Testis (tissue), 3 donors: ENCODE data around the gene GNA14. TPM values are rescaled to one million over a fixed set of nuclear protein-coding genes. Genes with fewer than 3 reads are reported as not detected.

Experiments used
- DNase-seq: peaks from one replicate; pipeline ENCODE4 v3.0.0-alpha.2; 2019
- H3K27ac ChIP-seq, 2 donors: fragments of 200-600 bp; sonication (generic); one replicate each; pipeline ENCODE4 v1.5.1; 2019
- H3K27me3 ChIP-seq: fragments of 200-600 bp; sonication (generic); one replicate; pipeline ENCODE4 v1.5.1; 2019
- H3K36me3 ChIP-seq: fragments of 200-600 bp; sonication (generic); one replicate; pipeline ENCODE4 v1.5.1; 2017; ENCODE audit warnings: low read depth; ENCODE audit errors: missing control alignments
- H3K4me1 ChIP-seq: fragments of 200-600 bp; sonication (generic); one replicate; pipeline ENCODE4 v1.5.1; 2019
- H3K4me3 ChIP-seq, 2 donors: fragments of 200-600 bp; sonication (generic); one replicate each; pipeline ENCODE4 v1.5.1; 2017 to 2019
- H3K9me3 ChIP-seq: fragments of 200-600 bp; sonication (generic); one replicate; pipeline ENCODE4 v1.5.1; 2017
- POLR2A ChIP-seq: fragments of 450-650 bp; IDR thresholded peaks from one replicate; pipeline ENCODE4 v1.6.1; 2017; ENCODE audit warnings: antibody characterized with exemption, mild to moderate bottlenecking, moderate library complexity
- WGBS, 2 donors: methylation state at CpG; one replicate each; pipeline ENCODE4 v1.1.5; 2018; 5-methylcytosine and 5-hydroxymethylcytosine counted together
- intact Hi-C: fragments of 100-400 bp; cut with DNase I; formaldehyde crosslinking; loops from one replicate; pipeline ENCODE4 v1.15.1; 2023; ENCODE audit warnings: low total_unique reads
- polyA plus RNA-seq: library from polyadenylated mRNA; stranded (reverse); fragments of 350-450 nt; fragmentation: Illumina TruSeq; extraction: RNeasy Lipid Tissue Mini Kit (QIAGEN cat#74804); gene quantifications from one replicate; pipeline ENCODE4 v1.2.3, GENCODE V29; 2014; ENCODE audit warnings: low read depth, low replicate concordance; ENCODE audit not compliant: insufficient read depth
- total RNA-seq, 2 donors: library from RNA; depleted of rRNA; stranded (reverse); fragments of >200 nt; gene quantifications; one replicate each; pipeline ENCODE4 v1.2.3, GENCODE V29; 2016
- TF ChIP-seq, protein P1 (sequence below), 3 experiments: fragments of 450-650 bp in 2 of 3; fragments of 200-600 bp in 1 of 3; sonication (generic) in 1 of 3; IDR thresholded peaks; one replicate each; pipeline ENCODE4 v1.5.1; 2016 to 2019; ENCODE audit warnings: antibody characterized with exemption in 3 of 3, mild to moderate bottlenecking in 2 of 3, moderate library complexity in 1 of 3

The GNA14 gene
- total and polyA plus RNA-seq, 3 donors from 2014 or later, result 3.1 to 4.4 (median 4.3) TPM

DNA sequence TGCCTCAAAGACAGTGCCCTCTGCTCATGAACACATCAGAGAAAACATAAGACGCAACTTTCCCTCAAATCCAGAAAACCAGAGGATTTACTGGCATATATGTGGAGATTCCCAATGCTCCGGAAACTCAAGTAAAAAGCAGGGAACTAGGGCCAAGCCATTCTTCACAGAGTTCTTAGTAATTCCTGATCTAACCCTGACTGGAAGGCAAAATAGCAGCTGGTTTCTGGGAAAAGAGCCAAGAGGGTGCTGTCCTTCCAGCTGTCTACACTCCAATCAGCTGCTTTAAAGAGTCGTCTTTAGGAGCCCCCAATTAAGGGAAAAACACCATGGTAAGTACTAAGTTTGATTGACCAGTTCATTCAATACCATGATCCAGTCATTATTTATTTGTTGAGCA is 49.6 kb downstream of the GNA14 start:
- intact Hi-C loops, result no loop called here
- Histone ChIP-seq H3K27me3 (no peaks in the 10 kb centered on the region), H3K4me3 (no peak overlapping the region), H3K36me3 (no peaks in the 10 kb centered on the region), H3K4me1 (peaks cover 19% of the 10 kb centered on the region), H3K27ac (no peak overlapping the region), H3K9me3 (no peaks in the 10 kb centered on the region)
- WGBS, 2 donors, result 44 to 55% methylated on average over 3 of the region's 3 CpGs
- TF ChIP-seq, protein P1, sequence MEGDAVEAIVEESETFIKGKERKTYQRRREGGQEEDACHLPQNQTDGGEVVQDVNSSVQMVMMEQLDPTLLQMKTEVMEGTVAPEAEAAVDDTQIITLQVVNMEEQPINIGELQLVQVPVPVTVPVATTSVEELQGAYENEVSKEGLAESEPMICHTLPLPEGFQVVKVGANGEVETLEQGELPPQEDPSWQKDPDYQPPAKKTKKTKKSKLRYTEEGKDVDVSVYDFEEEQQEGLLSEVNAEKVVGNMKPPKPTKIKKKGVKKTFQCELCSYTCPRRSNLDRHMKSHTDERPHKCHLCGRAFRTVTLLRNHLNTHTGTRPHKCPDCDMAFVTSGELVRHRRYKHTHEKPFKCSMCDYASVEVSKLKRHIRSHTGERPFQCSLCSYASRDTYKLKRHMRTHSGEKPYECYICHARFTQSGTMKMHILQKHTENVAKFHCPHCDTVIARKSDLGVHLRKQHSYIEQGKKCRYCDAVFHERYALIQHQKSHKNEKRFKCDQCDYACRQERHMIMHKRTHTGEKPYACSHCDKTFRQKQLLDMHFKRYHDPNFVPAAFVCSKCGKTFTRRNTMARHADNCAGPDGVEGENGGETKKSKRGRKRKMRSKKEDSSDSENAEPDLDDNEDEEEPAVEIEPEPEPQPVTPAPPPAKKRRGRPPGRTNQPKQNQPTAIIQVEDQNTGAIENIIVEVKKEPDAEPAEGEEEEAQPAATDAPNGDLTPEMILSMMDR (IDR thresholded peaks at IDR 0.05), result no peak
- no peak for TF ChIP-seq POLR2A
- no peak for DNase-seq

GRCh38 chr9:77597057-77597456 is 51.1 kb downstream of the GNA14 start:
- TF ChIP-seq, protein P1 (IDR thresholded peaks at IDR 0.05), result no peak
- no peak for TF ChIP-seq POLR2A
- intact Hi-C loops, result no loop called here
- Histone ChIP-seq H3K4me3 (no peak overlapping the region), H3K9me3 (no peaks in the 10 kb centered on the region), H3K27ac (no peak overlapping the region), H3K27me3 (no peaks in the 10 kb centered on the region), H3K4me1 (peaks cover 19% of the 10 kb centered on the region), H3K36me3 (no peaks in the 10 kb centered on the region)
- WGBS, 2 donors, result 47 to 59% methylated on average over 3 of the region's 3 CpGs
- no peak for DNase-seq

DNA sequence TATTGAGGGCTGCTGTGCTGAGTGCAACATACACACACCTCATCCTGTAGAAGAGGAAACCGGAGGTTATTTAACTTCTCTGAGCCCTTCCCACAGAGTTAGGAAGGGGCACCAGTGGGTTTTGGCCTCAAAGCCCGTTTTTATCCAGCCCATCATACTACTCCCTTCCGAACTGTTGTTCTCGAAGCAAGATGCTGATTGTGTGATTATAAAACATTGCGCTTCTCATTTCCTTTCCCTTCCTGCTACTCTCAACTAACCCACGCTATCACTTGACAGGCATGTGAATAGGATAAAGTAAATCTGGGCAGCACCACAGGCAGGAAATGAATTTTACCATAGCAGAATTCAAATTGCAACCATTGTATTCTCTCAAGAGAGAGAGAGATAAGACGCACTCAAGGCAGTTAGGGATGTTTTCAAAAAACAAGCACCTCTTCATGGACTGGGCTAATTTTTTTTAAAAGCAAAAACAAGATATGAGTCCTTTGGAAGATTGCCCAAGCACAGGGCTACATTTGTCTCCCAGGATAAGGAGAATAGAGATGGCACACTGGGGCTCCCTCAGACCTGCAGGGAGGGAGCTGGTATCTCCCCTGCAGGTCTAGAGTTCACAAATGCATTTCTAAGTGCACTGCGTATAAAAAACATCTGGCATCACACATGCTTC is 52.6 kb downstream of the GNA14 start:
- Histone ChIP-seq H3K27ac (no peak overlapping the region), H3K36me3 (no peaks in the 10 kb centered on the region), H3K4me1 (peaks cover 19% of the 10 kb centered on the region), H3K27me3 (no peaks in the 10 kb centered on the region), H3K9me3 (no peaks in the 10 kb centered on the region), H3K4me3 (no peak overlapping the region)
- no peak for TF ChIP-seq POLR2A
- TF ChIP-seq, protein P1 (IDR thresholded peaks at IDR 0.05), result no peak
- intact Hi-C loops, result no loop called here
- WGBS, 2 donors, result 28 to 37% methylated on average over 8 of the region's 8 CpGs
- DNase-seq, result no peak

DNA sequence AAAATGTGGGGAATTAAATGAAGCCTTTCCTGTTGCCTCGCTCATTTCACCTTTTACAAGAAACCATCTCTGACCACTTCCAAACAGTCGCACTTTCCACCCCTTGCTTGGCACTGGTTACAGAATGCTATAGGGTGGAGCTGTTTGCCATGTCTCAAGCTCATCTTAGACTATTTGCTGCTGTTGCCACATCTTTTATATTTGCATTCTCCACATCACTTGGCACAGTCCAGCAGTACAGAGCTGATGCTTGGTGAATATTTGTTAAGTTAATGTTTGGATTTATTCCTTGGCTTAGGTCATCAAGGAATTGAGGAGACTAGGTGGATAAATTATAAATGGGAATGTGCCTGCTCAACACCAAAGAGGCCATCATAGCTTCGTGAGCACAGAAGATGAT is 53.2 kb downstream of the GNA14 start:
- no peak for DNase-seq
- Histone ChIP-seq H3K4me1 (peaks cover 19% of the 10 kb centered on the region), H3K9me3 (no peaks in the 10 kb centered on the region), H3K27ac (no peak overlapping the region), H3K4me3 (no peak overlapping the region), H3K36me3 (no peaks in the 10 kb centered on the region), H3K27me3 (no peaks in the 10 kb centered on the region)
- WGBS, 2 donors, result 72 to 87% methylated on average over 3 of the region's 3 CpGs
- TF ChIP-seq POLR2A, result no peak
- TF ChIP-seq, protein P1 (IDR thresholded peaks at IDR 0.05), result no peak
- intact Hi-C loops, result no loop called here

DNA sequence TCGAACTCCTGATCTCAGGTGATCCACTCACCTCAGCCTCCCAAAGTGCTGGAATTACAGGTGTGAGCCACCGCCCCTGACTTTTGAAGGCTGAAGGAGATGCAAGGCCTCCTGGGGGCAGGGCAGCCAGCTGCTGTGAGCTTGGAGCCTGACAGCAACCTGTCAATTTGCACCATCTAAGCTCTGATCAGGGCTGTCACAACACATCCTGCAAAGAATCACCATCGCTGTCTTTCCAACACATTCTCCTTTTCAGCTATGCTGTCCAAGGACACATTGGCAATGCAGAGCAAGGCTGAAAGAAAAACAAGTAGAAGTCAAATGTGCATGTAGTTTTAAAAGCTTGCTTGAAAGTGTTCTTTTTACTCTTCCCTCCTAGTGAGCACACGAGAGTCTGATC is 54.6 kb downstream of the GNA14 start:
- H3K27me3 ChIP-seq, result no peaks in the 10 kb centered on the region
- DNase-seq, result no peak
- peaks cover 19% of the 10 kb centered on the region for H3K4me1 ChIP-seq
- no peak overlapping the region for H3K4me3 ChIP-seq
- no peaks in the 10 kb centered on the region for H3K36me3 ChIP-seq
- no peak overlapping the region for H3K27ac ChIP-seq
- intact Hi-C loops, result no loop called here
- H3K9me3 ChIP-seq, result no peaks in the 10 kb centered on the region
- 74% methylated on average over 2 to 4 of the region's 4 CpGs for WGBS, 2 donors
- TF ChIP-seq POLR2A, result no peak
- TF ChIP-seq, protein P1 (IDR thresholded peaks at IDR 0.05), result no peak
